IPS-20b (cell line): ENCODE results near the gene TAX1BP1.
"Not testable (repeated sequence)": the region's sequence is repeated elsewhere in the genome, so short reads cannot be mapped to it uniquely, and the experiment has no call there.

Experiments
- H3K27ac ChIP-seq: one replicate; pipeline ENCODE4 v1.5.1; 2013; ENCODE audit warnings: low read length
- H3K27me3 ChIP-seq: 2 replicates; pipeline ENCODE4 v1.6.1; 2013; ENCODE audit warnings: mild to moderate bottlenecking, low read length, inconsistent platforms; ENCODE audit not compliant: insufficient read depth
- H3K36me3 ChIP-seq: 2 replicates; pipeline ENCODE4 v1.6.1; 2013; ENCODE audit warnings: low read depth, mild to moderate bottlenecking, inconsistent platforms, low read length, moderate library complexity; ENCODE audit not compliant: insufficient read depth
- H3K4me1 ChIP-seq: 2 replicates; pipeline ENCODE4 v1.6.1; 2013; ENCODE audit warnings: mild to moderate bottlenecking, control low read depth, inconsistent platforms, low read length, moderate library complexity; ENCODE audit not compliant: insufficient read depth
- H3K4me3 ChIP-seq: 2 replicates; pipeline ENCODE4 v1.5.1; 2013; ENCODE audit warnings: mild to moderate bottlenecking, low read length, inconsistent platforms
- H3K9ac ChIP-seq: 2 replicates; pipeline ENCODE4 v1.6.1; 2013; ENCODE audit warnings: low read depth, mild to moderate bottlenecking, inconsistent platforms, low read length, moderate library complexity
- H3K9me3 ChIP-seq: 2 replicates; pipeline ENCODE4 v1.6.1; 2013; ENCODE audit warnings: mild to moderate bottlenecking, low read depth, low read length, inconsistent platforms; ENCODE audit not compliant: insufficient read depth

Gene TAX1BP1

GRCh38 chr7:27850531-27850930 is 110.6 kb downstream of the TAX1BP1 start:
- Histone ChIP-seq H3K4me1 (no peaks in the 10 kb centered on the region), H3K9me3 (no peaks in the 10 kb centered on the region), H3K27me3 (no peaks in the 10 kb centered on the region), H3K27ac (no peak overlapping the region), H3K4me3 (no peak overlapping the region), H3K9ac (no peak overlapping the region), H3K36me3 (no peaks in the 10 kb centered on the region)

GRCh38 chr7:27856703-27857485 is 116.9 kb downstream of the TAX1BP1 start:
- not testable (repeated sequence) for H3K4me1 ChIP-seq, H3K27me3 ChIP-seq, H3K36me3 ChIP-seq, H3K27ac ChIP-seq, H3K9ac ChIP-seq, H3K9me3 ChIP-seq, H3K4me3 ChIP-seq

- H3K4me1 ChIP-seq: 0 out of 2 replicates have a peak, but pooled peaks cover 2% of the 10 kb centered on the region
- no peaks in the 10 kb centered on the region for H3K36me3 ChIP-seq
- H3K27ac ChIP-seq: no peak overlapping the region
- no peak overlapping the region for H3K4me3 ChIP-seq
- H3K9ac ChIP-seq: no peak overlapping the region
- no peaks in the 10 kb centered on the region for H3K27me3 ChIP-seq
- no peaks in the 10 kb centered on the region for H3K9me3 ChIP-seq
These were observed 120.8 kb downstream of the TAX1BP1 start for GRCh38 chr7:27860800-27861199.

- Histone ChIP-seq H3K9ac (no peak overlapping the region), H3K4me1 (0 out of 2 replicates have a peak, but pooled peaks cover 2% of the 10 kb centered on the region), H3K27ac (no peak overlapping the region), H3K36me3 (no peaks in the 10 kb centered on the region), H3K9me3 (no peaks in the 10 kb centered on the region), H3K27me3 (no peaks in the 10 kb centered on the region), H3K4me3 (no peak overlapping the region)
These were observed 121.8 kb downstream of the TAX1BP1 start for GRCh38 chr7:27861747-27862146.

- H3K9me3 ChIP-seq: no peaks in the 10 kb centered on the region
- H3K27ac ChIP-seq: no peak overlapping the region
- H3K27me3 ChIP-seq: no peaks in the 10 kb centered on the region
- H3K4me3 ChIP-seq: no peak overlapping the region
- H3K36me3 ChIP-seq: no peaks in the 10 kb centered on the region
- 0 out of 2 replicates have a peak, but pooled peaks cover 2% of the 10 kb centered on the region for H3K4me1 ChIP-seq
- H3K9ac ChIP-seq: no peak overlapping the region
These were observed 123.9 kb downstream of the TAX1BP1 start for GRCh38 chr7:27863880-27864279.

GRCh38 chr7:27866256-27866655 is 126.3 kb downstream of the TAX1BP1 start:
- Histone ChIP-seq H3K27me3 (no peaks in the 10 kb centered on the region), H3K9ac (no peak overlapping the region), H3K9me3 (no peaks in the 10 kb centered on the region), H3K36me3 (no peaks in the 10 kb centered on the region), H3K4me1 (0 out of 2 replicates have a peak, but pooled peaks cover 2% of the 10 kb centered on the region), H3K4me3 (no peak overlapping the region), H3K27ac (no peak overlapping the region)

- H3K27ac ChIP-seq: no peak overlapping the region
- no peaks in the 10 kb centered on the region for H3K36me3 ChIP-seq
- H3K4me3 ChIP-seq: no peak overlapping the region
- H3K9me3 ChIP-seq: no peaks in the 10 kb centered on the region
- H3K9ac ChIP-seq: no peak overlapping the region
- 0 out of 2 replicates have a peak, but pooled peaks cover 2% of the 10 kb centered on the region for H3K4me1 ChIP-seq
- no peaks in the 10 kb centered on the region for H3K27me3 ChIP-seq
These were observed 127.1 kb downstream of the TAX1BP1 start for GRCh38 chr7:27866828-27867672.

- no peak overlapping the region for H3K4me3 ChIP-seq
- peaks cover 8% of the 10 kb centered on the region; the same call in 1 of the 2 replicates for H3K4me1 ChIP-seq
- H3K9ac ChIP-seq: no peak overlapping the region
- H3K27ac ChIP-seq: no peak overlapping the region
- no peaks in the 10 kb centered on the region for H3K36me3 ChIP-seq
- H3K27me3 ChIP-seq: no peaks in the 10 kb centered on the region
- no peaks in the 10 kb centered on the region for H3K9me3 ChIP-seq
These were observed 128.2 kb downstream of the TAX1BP1 start for GRCh38 chr7:27868131-27868550.

GRCh38 chr7:27869056-27869455 is 129.1 kb downstream of the TAX1BP1 start:
- peaks cover 6% of the 10 kb centered on the region; the same call in 1 of the 2 replicates for H3K4me1 ChIP-seq
- no peak overlapping the region for H3K4me3 ChIP-seq
- no peaks in the 10 kb centered on the region for H3K9me3 ChIP-seq
- no peaks in the 10 kb centered on the region for H3K36me3 ChIP-seq
- H3K27ac ChIP-seq: no peak overlapping the region
- H3K27me3 ChIP-seq: no peaks in the 10 kb centered on the region
- no peak overlapping the region for H3K9ac ChIP-seq

GRCh38 chr7:27870595-27870994 is 130.6 kb downstream of the TAX1BP1 start:
- Histone ChIP-seq H3K27me3 (no peaks in the 10 kb centered on the region), H3K4me3 (no peak overlapping the region), H3K4me1 (peaks cover 6% of the 10 kb centered on the region; the same call in 1 of the 2 replicates), H3K9ac (no peak overlapping the region), H3K27ac (no peak overlapping the region), H3K9me3 (no peaks in the 10 kb centered on the region), H3K36me3 (no peaks in the 10 kb centered on the region)

GRCh38 chr7:27871086-27871485 is 131.1 kb downstream of the TAX1BP1 start:
- Histone ChIP-seq H3K36me3 (no peaks in the 10 kb centered on the region), H3K9ac (no peak overlapping the region), H3K4me1 (peaks cover 6% of the 10 kb centered on the region; the same call in 1 of the 2 replicates)

More at GRCh38 chr7:27871086-27871485, 131.1 kb downstream of the TAX1BP1 start:
- no peak overlapping the region for H3K4me3 ChIP-seq
- H3K27me3 ChIP-seq: no peaks in the 10 kb centered on the region
- H3K27ac ChIP-seq: no peak overlapping the region
- H3K9me3 ChIP-seq: no peaks in the 10 kb centered on the region
